ENCODE results near the gene CHD9.

Gene CHD9

GRCh38 chr16:53216798-53217197, 162.0 kb downstream of the CHD9 start:
- no peak overlapping the region for H3K27ac ChIP-seq
- TF ChIP-seq CTCF (conservative IDR thresholded peaks at IDR 0.05) (no peak), ZFX (IDR thresholded peaks at IDR 0.05) (no peak)

- H3K27ac ChIP-seq, result no peak overlapping the region
Observed at GRCh38 chr16:53219371-53219770, 164.6 kb downstream of the CHD9 start.

GRCh38 chr16:53219795-53220454, 165.1 kb downstream of the CHD9 start:
- H3K27ac ChIP-seq, result no peak overlapping the region
- TF ChIP-seq ZFX (IDR thresholded peaks at IDR 0.05) (no peak), CTCF (conservative IDR thresholded peaks at IDR 0.05) (no peak)

More at GRCh38 chr16:53219371-53219770, 164.6 kb downstream of the CHD9 start:
- TF ChIP-seq CTCF (conservative IDR thresholded peaks at IDR 0.05), result no peak
- no peak for TF ChIP-seq ZFX (IDR thresholded peaks at IDR 0.05)

- TF ChIP-seq CTCF (conservative IDR thresholded peaks at IDR 0.05), result no peak
- no peak for TF ChIP-seq ZFX (IDR thresholded peaks at IDR 0.05)
- no peak overlapping the region for H3K27ac ChIP-seq
Observed at GRCh38 chr16:53220585-53220984, 165.8 kb downstream of the CHD9 start.

- TF ChIP-seq ZFX (IDR thresholded peaks at IDR 0.05) (no peak), CTCF (conservative IDR thresholded peaks at IDR 0.05) (no peak)
- no peak overlapping the region for H3K27ac ChIP-seq
Observed at GRCh38 chr16:53224951-53225533, 170.3 kb downstream of the CHD9 start.

GRCh38 chr16:53232826-53233529, 178.2 kb downstream of the CHD9 start:
- TF ChIP-seq ZFX (IDR thresholded peaks at IDR 0.05) (no peak), CTCF (conservative IDR thresholded peaks at IDR 0.05) (no peak)
- H3K27ac ChIP-seq, result no peak overlapping the region

- no peak for TF ChIP-seq ZFX (IDR thresholded peaks at IDR 0.05)
- TF ChIP-seq CTCF (conservative IDR thresholded peaks at IDR 0.05), result no peak
Observed at GRCh38 chr16:53234836-53235235, 180.0 kb downstream of the CHD9 start.

More at GRCh38 chr16:53234836-53235235, 180.0 kb downstream of the CHD9 start:
- H3K27ac ChIP-seq, result no peak overlapping the region

All from C4-2B (cell line).